HG02938 (cell line): Measurements from ENCODE around the gene HELZ2.

ENCODE experiments used
- ATAC-seq: cut with Tn5 transposase; IDR thresholded peaks from one replicate; pipeline ENCODE4 v1.9.1; 2021; ENCODE audit warnings: mild to moderate bottlenecking, moderate library complexity; ENCODE audit not compliant: unreplicated experiment

Gene HELZ2

GRCh38 chr20:63527184-63527583, 46.9 kb downstream of the HELZ2 start:
- no peak for ATAC-seq

GRCh38 chr20:63525971-63526370, 48.1 kb downstream of the HELZ2 start:
- no peak for ATAC-seq

GRCh38 chr20:63525185-63525584, 48.9 kb downstream of the HELZ2 start:
- ATAC-seq, result no peak
